RWPE1 (cell line): ENCODE measurements around the gene GLT1D1.

ENCODE experiments used
- CTCF ChIA-PET: fragments of 350-600 bp; sonication (Branson Sonifier 250); formaldehyde crosslinking; extraction: SDS; loops from one replicate; lab custom pipeline; 2021; lab: Yijun Ruan, JAX
- POLR2A ChIA-PET: fragments of 400-600 bp; formaldehyde crosslinking; extraction: SDS; loops from one replicate; lab custom pipeline; 2020; ENCODE audit warnings: antibody characterized with exemption; ENCODE audit not compliant: low non-redundant PET; lab: Yijun Ruan, JAX
- DNase-seq: peaks from one replicate; pipeline ENCODE4 v3.0.0; 2012; ENCODE audit warnings: low spot score
- H3K27ac ChIP-seq: fragments of 450-650 bp; 2 replicates; pipeline ENCODE4 v1.5.1; 2017
- CTCF ChIP-seq: fragments of 450-650 bp; conservative IDR thresholded peaks from 2 replicates; pipeline ENCODE4 v1.5.1; 2017; ENCODE audit warnings: low read depth, mild to moderate bottlenecking

Gene GLT1D1

DNA sequence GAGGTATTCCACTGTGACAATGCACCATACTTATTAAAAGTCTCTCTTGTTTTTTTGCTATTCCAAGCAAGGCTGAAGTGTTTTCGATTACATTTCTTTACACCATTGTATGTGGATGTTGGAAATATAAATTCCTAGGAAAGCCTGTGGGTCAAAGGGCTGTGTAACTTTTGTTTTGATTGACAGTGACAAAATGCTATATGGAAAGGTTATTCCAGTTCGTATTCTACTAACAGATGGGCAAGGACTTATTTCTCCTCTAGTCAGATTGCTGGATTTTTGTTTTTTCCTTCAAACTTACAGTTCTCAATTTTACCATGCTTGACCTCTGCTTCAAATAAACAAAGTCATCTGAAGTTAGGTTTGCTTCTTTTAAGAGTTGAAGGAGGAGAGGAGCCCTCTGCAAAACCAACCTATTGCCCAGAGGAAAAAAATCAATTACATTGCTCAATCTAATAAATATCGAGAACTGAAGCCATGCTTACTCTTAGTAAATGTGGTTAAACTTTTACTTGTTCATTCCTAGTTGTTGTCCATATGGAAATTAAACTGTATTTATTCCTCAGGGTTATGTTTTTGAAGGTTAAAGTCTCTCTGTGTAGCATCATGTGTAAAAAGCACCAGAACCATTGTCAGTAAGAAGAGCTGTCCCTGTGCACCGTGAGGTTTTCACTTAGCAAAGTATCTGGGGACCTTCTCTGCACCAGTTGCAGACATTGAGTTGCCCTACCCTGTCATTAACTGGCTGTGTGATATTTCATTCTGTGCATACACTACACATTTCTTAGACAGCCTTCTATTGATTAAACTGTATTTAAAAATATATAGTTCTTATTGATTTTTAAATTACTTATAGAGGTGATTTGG is 26.9 kb downstream of the GLT1D1 start:
- no peak for TF ChIP-seq CTCF
- no peak for DNase-seq
- no peak overlapping the region for H3K27ac ChIP-seq
- POLR2A ChIA-PET = no interaction called here
- CTCF ChIA-PET = no interaction called here

GRCh38 chr12:128891856-128892255 is 38.6 kb downstream of the GLT1D1 start:
- no peak for DNase-seq
- TF ChIP-seq CTCF = no peak
- ChIA-PET CTCF (no interaction called here), POLR2A (no interaction called here)
- no peak overlapping the region for H3K27ac ChIP-seq

DNA sequence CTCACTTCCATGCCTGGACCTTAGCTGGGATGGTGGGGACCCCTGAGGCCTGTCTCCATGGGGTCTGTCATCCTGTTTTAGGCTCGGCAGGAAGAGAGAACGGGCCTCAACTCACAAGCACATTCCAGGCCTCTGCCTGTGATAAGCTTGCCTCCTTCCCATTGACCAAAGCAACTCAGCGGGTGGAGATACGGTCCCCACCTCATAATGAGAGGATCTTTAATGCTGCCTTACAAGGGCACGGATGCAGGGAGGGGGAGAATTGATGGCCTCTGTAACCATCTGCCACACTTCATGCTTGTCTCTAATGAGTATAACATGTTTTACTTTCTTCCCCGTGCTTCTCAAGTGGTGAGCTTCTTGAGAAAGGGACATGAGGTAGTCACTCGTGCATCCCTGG is 50.0 kb downstream of the GLT1D1 start:
- H3K27ac ChIP-seq = no peak overlapping the region
- no peak for TF ChIP-seq CTCF
- POLR2A ChIA-PET = no interaction called here
- CTCF ChIA-PET = no interaction called here
- no peak for DNase-seq

- ChIA-PET POLR2A (no interaction called here), CTCF (interaction anchor here (0.7 kb wide), 2 partner anchors 861 to 1142 kb away, joined by 3 to 5 read pairs; no protein-coding TSS in a partner anchor)
- TF ChIP-seq CTCF = no peak
- DNase-seq = no peak
- no peak overlapping the region for H3K27ac ChIP-seq
Measured at GRCh38 chr12:128905003-128905544, 51.8 kb downstream of the GLT1D1 start.

DNA sequence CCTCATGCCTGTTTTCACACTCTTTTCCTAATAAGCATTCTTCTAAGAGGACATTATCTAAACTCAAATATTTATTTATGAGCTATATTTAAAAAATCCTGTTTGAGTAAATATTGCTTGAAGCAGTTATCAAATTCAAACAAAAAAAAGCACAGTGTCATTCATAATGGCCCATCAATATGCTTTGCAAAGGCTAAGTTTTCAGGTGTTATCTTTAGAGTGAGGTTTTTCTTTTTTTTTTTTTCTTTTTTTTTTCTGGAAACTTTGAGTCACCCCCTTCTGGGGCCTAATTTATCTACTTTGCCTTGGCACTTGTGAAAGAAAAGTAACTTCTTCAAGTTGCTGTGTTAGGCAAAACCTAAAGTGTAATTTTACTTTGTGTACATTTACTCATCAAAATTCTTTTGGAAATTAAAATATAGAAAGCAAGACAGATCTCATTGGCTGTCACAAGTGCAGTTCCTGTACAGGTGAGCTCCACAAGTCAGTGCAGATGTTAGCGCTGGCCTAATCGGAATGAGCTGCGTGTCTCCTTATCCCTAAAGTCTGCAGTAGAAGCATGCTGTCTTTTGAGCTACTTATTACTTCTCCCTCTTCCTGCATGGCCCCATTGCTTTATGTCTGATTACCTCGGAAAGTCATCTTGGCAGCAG is 53.3 kb downstream of the GLT1D1 start:
- TF ChIP-seq CTCF = no peak
- H3K27ac ChIP-seq = no peak overlapping the region
- ChIA-PET CTCF (no interaction called here), POLR2A (no interaction called here)
- no peak for DNase-seq

DNA sequence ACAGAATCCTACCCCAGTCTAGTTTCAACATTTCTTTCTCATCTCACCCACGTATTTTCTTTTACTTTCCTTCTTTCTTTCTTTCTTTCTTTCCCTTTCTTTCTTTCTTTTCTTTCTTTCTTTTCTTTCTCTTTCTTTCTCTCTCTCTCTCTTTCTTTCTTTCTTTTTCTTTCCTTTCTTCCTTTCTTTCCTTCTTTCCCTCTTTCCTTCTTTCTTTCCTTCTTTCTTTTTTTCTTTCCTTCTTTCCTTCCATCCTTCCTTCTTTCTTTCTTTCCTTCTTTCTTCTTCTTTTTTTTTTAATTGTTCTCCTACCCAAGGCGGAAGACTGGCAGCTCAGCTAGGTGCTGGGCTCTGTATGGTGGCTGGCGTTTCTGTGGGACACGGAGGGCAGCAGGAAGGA is 55.0 kb downstream of the GLT1D1 start:
- no peak overlapping the region for H3K27ac ChIP-seq
- POLR2A ChIA-PET = no interaction called here
- no peak for TF ChIP-seq CTCF
- CTCF ChIA-PET = no interaction called here
- no peak for DNase-seq
